PC-3 (cell line): ENCODE data around the gene LRFN5. TPM values are rescaled to one million over a fixed set of nuclear protein-coding genes. Genes with fewer than 3 reads are reported as not detected.

Experiments
- ATAC-seq: fragments of 200-7000 bp; cut with Tn5 transposase; 2 replicates; pipeline ENCODE4 v1.9.1; 2020; ENCODE audit warnings: mild to moderate bottlenecking, moderate library complexity
- BruUV-seq: library from RNA; stranded (reverse); fragments of 400-500 nt; replicated peaks from 2 replicates; lab custom pipeline; 2021; lab: Mats Ljungman, UMichigan
- CTCF ChIA-PET: fragments of 300-600 bp; sonication (Branson Sonifier 250); formaldehyde crosslinking; loops from one replicate; lab custom pipeline; 2022; ENCODE audit warnings: antibody characterized with exemption; lab: Charles Lee
- POLR2A ChIA-PET: fragments of 300-600 bp; sonication (Branson Sonifier 250); formaldehyde crosslinking; loops from one replicate; lab custom pipeline; 2022; ENCODE audit warnings: antibody characterized with exemption; ENCODE audit not compliant: unreplicated experiment; lab: Charles Lee
- DNase-seq: peaks from one replicate; pipeline ENCODE4 v3.0.0-alpha.2; 2015
- H2AFZ ChIP-seq: fragments of 300-600 bp; sonication (generic); 2 replicates; pipeline ENCODE4 v1.6.0; 2016; ENCODE audit warnings: antibody characterized with exemption, low read length
- H3F3A ChIP-seq: fragments of 300-600 bp; sonication (generic); one replicate; pipeline ENCODE4 v1.6.0; 2017; ENCODE audit warnings: antibody characterized with exemption, low read length, control low read depth, mild to moderate bottlenecking; ENCODE audit not compliant: unreplicated experiment
- H3K27ac ChIP-seq: fragments of 300-600 bp; sonication (generic); 2 replicates; pipeline ENCODE4 v1.5.1; 2016; ENCODE audit warnings: mild to moderate bottlenecking, low read length
- H3K27me3 ChIP-seq: fragments of 300-600 bp; sonication (generic); 2 replicates; pipeline ENCODE4 v1.6.1; 2016; ENCODE audit warnings: low read length, mixed read lengths
- H3K36me3 ChIP-seq: fragments of 300-600 bp; sonication (generic); 2 replicates; pipeline ENCODE4 v1.6.1; 2016; ENCODE audit warnings: low read depth, mixed run types, low read length, mixed read lengths
- H3K4me1 ChIP-seq: fragments of 300-600 bp; sonication (generic); 2 replicates; pipeline ENCODE4 v1.5.1; 2016; ENCODE audit warnings: low read length; ENCODE audit not compliant: insufficient read depth
- H3K4me2 ChIP-seq: fragments of 300-600 bp; sonication (generic); 2 replicates; pipeline ENCODE4 v1.6.0; 2016; ENCODE audit warnings: low read length
- H3K4me3 ChIP-seq: fragments of 300-600 bp; sonication (generic); 2 replicates; pipeline ENCODE4 v1.5.1; 2016; ENCODE audit warnings: mild to moderate bottlenecking, low read length, mixed read lengths
- H3K79me2 ChIP-seq: fragments of 300-600 bp; sonication (generic); 2 replicates; pipeline ENCODE4 v1.6.1; 2017; ENCODE audit warnings: low read length, mixed read lengths
- H3K9ac ChIP-seq: fragments of 300-600 bp; sonication (generic); 2 replicates; pipeline ENCODE4 v1.6.0; 2016; ENCODE audit warnings: mild to moderate bottlenecking, low read length
- H3K9me2 ChIP-seq: fragments of 300-600 bp; sonication (generic); replicated peaks from 2 replicates; pipeline ENCODE4 v1.6.1; 2016; ENCODE audit warnings: mixed run types, low read length, mixed read lengths
- H3K9me3 ChIP-seq: fragments of 300-600 bp; sonication (generic); 2 replicates; pipeline ENCODE4 v1.6.1; 2016; ENCODE audit warnings: low read length, mixed read lengths
- H4K20me1 ChIP-seq: fragments of 300-600 bp; sonication (generic); 2 replicates; pipeline ENCODE4 v1.6.1; 2016; ENCODE audit warnings: low read length, mixed read lengths
- EZH2 ChIP-seq: fragments of 300-600 bp; sonication (generic); IDR thresholded peaks from one replicate; pipeline ENCODE4 v1.6.1; 2017; ENCODE audit warnings: antibody characterized with exemption, mild to moderate bottlenecking, low read length; ENCODE audit not compliant: unreplicated experiment
- EZH2phosphoT487 ChIP-seq: fragments of 300-600 bp; sonication (generic); IDR thresholded peaks from 2 replicates; pipeline ENCODE4 v1.6.1; 2018; ENCODE audit warnings: mild to moderate bottlenecking, antibody characterized with exemption, low read length, borderline replicate concordance
- intact Hi-C: fragments of 100-400 bp; cut with micrococcal nuclease; formaldehyde crosslinking; loops from 2 replicates; pipeline ENCODE4 v1.9.0; 2023
- total RNA-seq: library from RNA; depleted of rRNA; stranded (reverse); fragments of >200 nt; gene quantifications from 2 replicates; pipeline ENCODE4 v1.2.3, GENCODE V29; 2014
- TF ChIP-seq, protein P1 (sequence below): fragments of 300-600 bp; sonication (generic); conservative IDR thresholded peaks from 2 replicates; pipeline ENCODE4 v1.5.1; 2017; ENCODE audit warnings: antibody characterized with exemption, low read depth, mild to moderate bottlenecking, low read length

Gene LRFN5
- total RNA-seq, 1 experiment from 2014 or later = not detected

GRCh38 chr14:41629876-41630275, 23.2 kb downstream of the LRFN5 start:
- ChIA-PET CTCF (no interaction called here), POLR2A (no interaction called here)
- no peak overlapping the region for H3K27ac ChIP-seq
- H2AFZ ChIP-seq = no peak overlapping the region
- no peaks in the 10 kb centered on the region for H3F3A ChIP-seq
- ATAC-seq (no peak), DNase-seq (no peak)
- TF ChIP-seq, protein P1, sequence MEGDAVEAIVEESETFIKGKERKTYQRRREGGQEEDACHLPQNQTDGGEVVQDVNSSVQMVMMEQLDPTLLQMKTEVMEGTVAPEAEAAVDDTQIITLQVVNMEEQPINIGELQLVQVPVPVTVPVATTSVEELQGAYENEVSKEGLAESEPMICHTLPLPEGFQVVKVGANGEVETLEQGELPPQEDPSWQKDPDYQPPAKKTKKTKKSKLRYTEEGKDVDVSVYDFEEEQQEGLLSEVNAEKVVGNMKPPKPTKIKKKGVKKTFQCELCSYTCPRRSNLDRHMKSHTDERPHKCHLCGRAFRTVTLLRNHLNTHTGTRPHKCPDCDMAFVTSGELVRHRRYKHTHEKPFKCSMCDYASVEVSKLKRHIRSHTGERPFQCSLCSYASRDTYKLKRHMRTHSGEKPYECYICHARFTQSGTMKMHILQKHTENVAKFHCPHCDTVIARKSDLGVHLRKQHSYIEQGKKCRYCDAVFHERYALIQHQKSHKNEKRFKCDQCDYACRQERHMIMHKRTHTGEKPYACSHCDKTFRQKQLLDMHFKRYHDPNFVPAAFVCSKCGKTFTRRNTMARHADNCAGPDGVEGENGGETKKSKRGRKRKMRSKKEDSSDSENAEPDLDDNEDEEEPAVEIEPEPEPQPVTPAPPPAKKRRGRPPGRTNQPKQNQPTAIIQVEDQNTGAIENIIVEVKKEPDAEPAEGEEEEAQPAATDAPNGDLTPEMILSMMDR = no peak
- TF ChIP-seq EZH2phosphoT487 (no peak), EZH2 (no peak)
- H3K79me2 ChIP-seq = no peaks in the 10 kb centered on the region
- H3K9me3 ChIP-seq = no peaks in the 10 kb centered on the region
- H3K36me3 ChIP-seq = no peaks in the 10 kb centered on the region
- no peak overlapping the region for H3K4me2 ChIP-seq
- H3K9ac ChIP-seq = no peak overlapping the region
- no peaks in the 10 kb centered on the region for H3K27me3 ChIP-seq
- H3K4me3 ChIP-seq = no peak overlapping the region
- H4K20me1 ChIP-seq = no peaks in the 10 kb centered on the region
- no peaks in the 10 kb centered on the region for H3K4me1 ChIP-seq
- H3K9me2 ChIP-seq = no peaks in the 10 kb centered on the region
- no TSS peak for BruUV-seq
- intact Hi-C loops = no loop called here

- no peaks in the 10 kb centered on the region for H3K27me3 ChIP-seq
- DNase-seq = no peak
- no peaks in the 10 kb centered on the region for H3F3A ChIP-seq
- H2AFZ ChIP-seq = no peak overlapping the region
- no peak overlapping the region for H3K9ac ChIP-seq
- H3K4me3 ChIP-seq = no peak overlapping the region
- H3K4me1 ChIP-seq = peaks cover 9% of the 10 kb centered on the region
- H3K27ac ChIP-seq = no peak overlapping the region
- no TSS peak for BruUV-seq
- no peak for ATAC-seq
- CTCF ChIA-PET = no interaction called here
- no peaks in the 10 kb centered on the region for H3K36me3 ChIP-seq
- TF ChIP-seq EZH2 = no peak
- no peak for TF ChIP-seq EZH2phosphoT487
- TF ChIP-seq, protein P1 = no peak
- no peaks in the 10 kb centered on the region for H3K9me3 ChIP-seq
- no peaks in the 10 kb centered on the region for H4K20me1 ChIP-seq
- H3K79me2 ChIP-seq = no peaks in the 10 kb centered on the region
- no peaks in the 10 kb centered on the region for H3K9me2 ChIP-seq
- POLR2A ChIA-PET = interaction anchor here (0.6 kb wide), 1 partner anchor 318 kb away, joined by 4 read pairs; no protein-coding TSS in a partner anchor
- no peak overlapping the region for H3K4me2 ChIP-seq
- intact Hi-C loops = no loop called here
Observed at GRCh38 chr14:41634286-41634685, 27.6 kb downstream of the LRFN5 start.
